A673 (cell line): ENCODE results near the gene ITPR3. TPM values are rescaled to one million over a fixed set of nuclear protein-coding genes. Genes with fewer than 3 reads are reported as not detected.

ENCODE experiments used
- BruUV-seq: library from RNA; stranded (reverse); fragments of 400-500 nt; replicated peaks from 2 replicates; lab custom pipeline; 2021; lab: Mats Ljungman, UMichigan
- CTCF ChIA-PET: fragments of 300-600 bp; sonication (Branson Sonifier 250); formaldehyde crosslinking; loops from one replicate; lab custom pipeline; 2022; ENCODE audit warnings: antibody characterized with exemption; lab: Charles Lee
- POLR2A ChIA-PET: fragments of 300-600 bp; sonication (Branson Sonifier 250); formaldehyde crosslinking; loops from one replicate; lab custom pipeline; 2022; ENCODE audit warnings: antibody characterized with exemption; ENCODE audit not compliant: low non-redundant PET; lab: Charles Lee
- DNase-seq: peaks from one replicate; pipeline ENCODE4 v3.0.0-alpha.2; 2015; ENCODE audit warnings: low spot score
- H3K27ac ChIP-seq: fragments of 200-600 bp; sonication (generic); 2 replicates; pipeline ENCODE4 v1.5.1; 2016; ENCODE audit warnings: mixed run types, low read depth, mild to moderate bottlenecking, mixed read lengths, antibody characterized with exemption, low read length; ENCODE audit not compliant: poor library complexity, severe bottlenecking
- H3K27me3 ChIP-seq: fragments of 200-600 bp; sonication (generic); replicated peaks from 2 replicates; pipeline ENCODE4 v1.6.1; 2017; ENCODE audit warnings: mixed run types, low read depth, mild to moderate bottlenecking, mixed read lengths, antibody characterized with exemption, low read length; ENCODE audit not compliant: insufficient read depth, poor library complexity
- H3K36me3 ChIP-seq: fragments of 200-600 bp; sonication (generic); 2 replicates; pipeline ENCODE4 v1.6.1; 2016; ENCODE audit warnings: mixed run types, mild to moderate bottlenecking, mixed read lengths, antibody characterized with exemption, low read length; ENCODE audit not compliant: insufficient read depth, poor library complexity, severe bottlenecking
- H3K4me1 ChIP-seq: fragments of 200-600 bp; sonication (generic); 2 replicates; pipeline ENCODE4 v1.6.1; 2017; ENCODE audit warnings: mixed run types, mild to moderate bottlenecking, mixed read lengths, antibody characterized with exemption, low read length; ENCODE audit not compliant: insufficient read depth, poor library complexity, severe bottlenecking
- H3K4me3 ChIP-seq: fragments of 200-600 bp; sonication (generic); 2 replicates; pipeline ENCODE4 v1.5.1; 2016; ENCODE audit warnings: low read depth, mixed run types, mild to moderate bottlenecking, mixed read lengths, low read length; ENCODE audit not compliant: poor library complexity, severe bottlenecking
- H3K9me3 ChIP-seq: fragments of 200-600 bp; sonication (generic); 2 replicates; pipeline ENCODE4 v1.6.1; 2016; ENCODE audit warnings: mixed run types, low read depth, mild to moderate bottlenecking, mixed read lengths, antibody characterized with exemption, low read length; ENCODE audit not compliant: poor library complexity, severe bottlenecking
- EZH2 ChIP-seq: fragments of 200-600 bp; sonication (generic); IDR thresholded peaks from 2 replicates; pipeline ENCODE4 v1.6.1; 2017; ENCODE audit warnings: borderline replicate concordance, low read depth, mild to moderate bottlenecking, mixed read lengths, antibody characterized with exemption, low read length; ENCODE audit not compliant: poor library complexity, severe bottlenecking
- intact Hi-C: fragments of 100-400 bp; cut with micrococcal nuclease; formaldehyde crosslinking; loops from one replicate; pipeline ENCODE4 v1.10.0; 2022; ENCODE audit not compliant: unreplicated experiment
- total RNA-seq: library from RNA; stranded (reverse); gene quantifications from 2 replicates; pipeline ENCODE4 v1.2.3, GENCODE V29; 2021
- TF ChIP-seq, protein P1 (sequence below): fragments of 300-800, 200-600 bp; sonication (generic); conservative IDR thresholded peaks from 2 replicates; pipeline ENCODE4 v1.5.1; 2017; ENCODE audit warnings: low read depth, mild to moderate bottlenecking, antibody characterized with exemption, low read length, moderate library complexity, mixed read lengths

Gene ITPR3
- total RNA-seq, 1 experiment from 2014 or later, result 27.8 TPM

DNA sequence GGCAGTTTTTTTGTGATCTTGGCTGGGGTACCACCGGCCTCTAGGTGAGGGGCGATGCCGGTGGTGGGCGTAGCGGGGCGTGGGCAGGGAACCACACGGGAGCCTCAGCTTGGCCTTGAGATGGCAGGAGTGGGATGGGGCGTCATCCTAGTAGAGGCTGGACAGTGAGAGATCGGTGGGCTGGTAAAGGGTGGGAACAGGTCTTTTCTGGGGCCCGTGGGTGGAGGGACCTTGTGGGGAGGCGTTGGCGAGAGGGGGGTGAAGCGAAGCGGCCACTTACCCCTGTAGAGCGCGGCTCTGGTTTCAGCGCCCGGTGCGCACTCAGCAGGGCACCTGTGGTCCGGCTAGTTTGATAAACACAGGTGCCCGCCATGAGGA is 12.0 kb downstream of the ITPR3 start:
- TF ChIP-seq EZH2, result no peak
- TF ChIP-seq, protein P1, sequence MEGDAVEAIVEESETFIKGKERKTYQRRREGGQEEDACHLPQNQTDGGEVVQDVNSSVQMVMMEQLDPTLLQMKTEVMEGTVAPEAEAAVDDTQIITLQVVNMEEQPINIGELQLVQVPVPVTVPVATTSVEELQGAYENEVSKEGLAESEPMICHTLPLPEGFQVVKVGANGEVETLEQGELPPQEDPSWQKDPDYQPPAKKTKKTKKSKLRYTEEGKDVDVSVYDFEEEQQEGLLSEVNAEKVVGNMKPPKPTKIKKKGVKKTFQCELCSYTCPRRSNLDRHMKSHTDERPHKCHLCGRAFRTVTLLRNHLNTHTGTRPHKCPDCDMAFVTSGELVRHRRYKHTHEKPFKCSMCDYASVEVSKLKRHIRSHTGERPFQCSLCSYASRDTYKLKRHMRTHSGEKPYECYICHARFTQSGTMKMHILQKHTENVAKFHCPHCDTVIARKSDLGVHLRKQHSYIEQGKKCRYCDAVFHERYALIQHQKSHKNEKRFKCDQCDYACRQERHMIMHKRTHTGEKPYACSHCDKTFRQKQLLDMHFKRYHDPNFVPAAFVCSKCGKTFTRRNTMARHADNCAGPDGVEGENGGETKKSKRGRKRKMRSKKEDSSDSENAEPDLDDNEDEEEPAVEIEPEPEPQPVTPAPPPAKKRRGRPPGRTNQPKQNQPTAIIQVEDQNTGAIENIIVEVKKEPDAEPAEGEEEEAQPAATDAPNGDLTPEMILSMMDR, result no peak
- no peak for DNase-seq
- Histone ChIP-seq H3K4me1 (peaks cover 19% of the 10 kb centered on the region), H3K9me3 (no peaks in the 10 kb centered on the region), H3K27ac (no peak overlapping the region), H3K36me3 (no peaks in the 10 kb centered on the region), H3K27me3 (no peaks in the 10 kb centered on the region), H3K4me3 (peak overlapping the region; percentile 47)
- ChIA-PET POLR2A (no interaction called here), CTCF (no interaction called here)
- BruUV-seq, result no TSS peak
- intact Hi-C loops, result loop anchor here (5.0 kb wide), 1 partner anchor 46 kb away; no protein-coding TSS in a partner anchor

DNA sequence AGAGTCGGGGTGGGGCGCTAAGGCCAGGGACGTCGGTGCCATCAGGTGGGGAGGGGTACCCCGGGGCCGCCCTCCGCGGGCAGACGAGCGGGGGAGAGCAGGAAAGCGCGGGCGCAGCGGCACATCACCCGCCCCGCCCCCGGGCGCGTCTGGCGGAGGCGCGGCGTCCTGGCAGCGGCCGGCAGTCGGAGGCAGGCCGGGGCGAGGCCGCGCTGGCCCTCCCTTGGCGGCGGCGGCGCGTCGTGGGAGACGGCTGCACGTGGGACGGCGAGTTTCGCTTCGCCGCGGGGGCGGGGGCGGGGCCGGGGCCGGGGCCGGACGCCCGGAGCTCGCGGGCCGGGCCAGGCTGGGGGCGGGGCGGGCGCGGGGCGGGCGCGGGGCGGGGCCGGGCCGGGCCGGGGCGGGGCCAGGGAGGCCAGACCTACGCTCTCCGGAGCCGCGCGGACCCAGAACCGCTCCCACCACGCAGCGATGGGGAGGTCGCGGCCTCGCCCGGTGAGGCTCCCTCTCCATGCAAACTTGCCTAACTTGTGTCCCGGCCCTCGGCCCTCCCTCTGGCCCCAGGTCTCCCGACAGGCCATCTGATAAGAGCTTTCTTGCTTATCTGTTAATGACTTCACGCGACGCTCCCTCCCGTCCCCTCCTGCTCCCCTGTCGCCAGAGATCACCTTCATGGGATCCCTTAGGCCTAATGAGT is 12.5 kb downstream of the ITPR3 start:
- Histone ChIP-seq H3K4me1 (peaks cover 19% of the 10 kb centered on the region), H3K27ac (no peak overlapping the region), H3K4me3 (peak overlapping the region; percentile 47), H3K36me3 (no peaks in the 10 kb centered on the region), H3K27me3 (no peaks in the 10 kb centered on the region), H3K9me3 (no peaks in the 10 kb centered on the region)
- CTCF ChIA-PET, result no interaction called here
- no peak for TF ChIP-seq EZH2
- TF ChIP-seq, protein P1, result no peak
- DNase-seq, result peak; percentile 67
- POLR2A ChIA-PET, result no interaction called here
- intact Hi-C loops, result loop anchor here (5.0 kb wide), 1 partner anchor 46 kb away; no protein-coding TSS in a partner anchor
- no TSS peak for BruUV-seq

DNA sequence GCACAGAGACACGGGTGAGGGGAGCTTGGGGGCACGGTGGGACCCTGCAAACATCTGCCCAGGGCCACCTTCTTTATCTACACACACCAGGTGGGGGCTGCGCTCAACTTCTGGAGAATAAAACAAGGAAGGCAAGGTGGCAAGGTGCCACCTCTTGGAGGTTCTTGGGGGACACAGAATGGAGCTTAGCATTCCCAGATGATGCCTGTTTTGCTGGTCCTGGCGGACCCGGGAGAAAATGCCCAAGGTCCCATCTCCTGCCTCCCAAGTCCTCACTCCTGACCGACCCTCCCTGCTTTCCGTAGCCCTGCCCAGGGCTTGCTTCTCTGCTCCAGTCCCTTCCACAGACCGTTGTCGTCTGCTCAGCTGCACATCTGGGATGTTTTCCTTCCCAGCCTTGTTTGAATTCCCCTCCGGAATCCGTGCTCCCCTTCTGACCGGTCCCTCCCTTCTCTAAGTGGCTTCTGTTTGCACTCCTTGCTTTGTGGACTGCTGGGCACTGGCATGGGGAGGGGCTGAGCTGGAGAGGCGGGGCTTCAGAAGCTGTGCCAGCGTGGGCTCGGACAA is 13.1 kb downstream of the ITPR3 start:
- DNase-seq, result no peak
- Histone ChIP-seq H3K27ac (no peak overlapping the region), H3K36me3 (no peaks in the 10 kb centered on the region), H3K4me1 (peaks cover 19% of the 10 kb centered on the region), H3K9me3 (no peaks in the 10 kb centered on the region), H3K4me3 (peak overlapping the region; percentile 47), H3K27me3 (no peaks in the 10 kb centered on the region)
- CTCF ChIA-PET, result no interaction called here
- intact Hi-C loops, result loop anchor here (5.0 kb wide), 1 partner anchor 47 kb away; no protein-coding TSS in a partner anchor
- TF ChIP-seq EZH2, result no peak
- TF ChIP-seq, protein P1, result no peak
- POLR2A ChIA-PET, result interaction anchor here (0.6 kb wide), 1 partner anchor 173 kb away, joined by 3 read pairs; no protein-coding TSS in a partner anchor
- BruUV-seq, result no TSS peak
